Kidney (tissue), 14 donors: ENCODE measurements around the gene FHL1. TPM values are rescaled to one million over a fixed set of nuclear protein-coding genes. Genes with fewer than 3 reads are reported as not detected.

Experiments used
- DNase-seq, 5 donors: peaks; one replicate each; pipeline ENCODE4 v3.0.0-alpha.2; 2013 to 2020
- FAIRE-seq: peaks from 2 replicates; lab custom pipeline; 2012; peaks lifted over from hg19 to GRCh38; lab: Jason Lieb, UNC
- H3K27ac ChIP-seq, 2 donors: one replicate each; pipeline ENCODE4 v1.7.0; 2013; ENCODE audit warnings: low read depth in 2 of 2, low read length in 2 of 2, inconsistent platforms in 1 of 2
- H3K27me3 ChIP-seq: one replicate; pipeline ENCODE4 v1.7.1; 2013; ENCODE audit warnings: low read length, inconsistent platforms; ENCODE audit not compliant: control insufficient read depth, insufficient read depth
- H3K36me3 ChIP-seq, 3 donors: one replicate each; pipeline versions ENCODE4 v1.7.0 to v1.7.1; 2013; ENCODE audit warnings: low read length in 3 of 3, control low read depth in 1 of 3, inconsistent platforms in 1 of 3; ENCODE audit not compliant: insufficient read depth in 3 of 3, control insufficient read depth in 2 of 3
- H3K4me1 ChIP-seq, 3 donors: one replicate each; pipeline versions ENCODE4 v1.7.0 to v1.7.1; 2013; ENCODE audit warnings: low read length in 3 of 3, inconsistent platforms in 1 of 3, low read depth in 1 of 3; ENCODE audit not compliant: control insufficient read depth in 2 of 3, insufficient read depth in 2 of 3
- H3K4me3 ChIP-seq, 3 donors: one replicate each; pipeline versions ENCODE4 v1.7.0 to v1.8.1; 2013; ENCODE audit warnings: low read length in 3 of 3, control low read depth in 1 of 3, inconsistent platforms in 1 of 3
- H3K9ac ChIP-seq, 3 donors: one replicate each; pipeline versions ENCODE4 v1.7.0 to v1.7.1; 2013; ENCODE audit warnings: low read length in 3 of 3, control low read depth in 1 of 3, inconsistent platforms in 1 of 3
- H3K9me3 ChIP-seq, 3 donors: one replicate each; pipeline versions ENCODE4 v1.7.0 to v1.7.1; 2013; ENCODE audit warnings: low read length in 3 of 3, control low read depth in 1 of 3, inconsistent platforms in 1 of 3; ENCODE audit not compliant: control insufficient read depth in 2 of 3, insufficient read depth in 1 of 3
- CTCF ChIP-seq: IDR thresholded peaks from 3 replicates; pipeline ENCODE4 v1.5.1; 2012; ENCODE audit warnings: mild to moderate bottlenecking, moderate library complexity, borderline replicate concordance; ENCODE audit not compliant: insufficient read depth; ENCODE audit errors: extremely low read depth
- intact Hi-C: fragments of 100-400 bp; cut with DNase I; formaldehyde crosslinking; loops from one replicate; pipeline ENCODE4 v1.11.1; 2022
- polyA plus RNA-seq: library from polyadenylated mRNA; stranded (reverse); fragments of 350-450 nt; fragmentation: Illumina TruSeq; extraction: RNeasy Lipid Tissue Mini Kit (QIAGEN cat#74804); gene quantifications from one replicate; pipeline ENCODE4 v1.2.3, GENCODE V29; 2014; ENCODE audit warnings: low read depth, low replicate concordance; ENCODE audit not compliant: insufficient read depth
- total RNA-seq: library from RNA; stranded (reverse); fragmentation: NEBNext Ultra II Directional; extraction: Animal tissue kit (Norgen Biotek cat#: 25700); gene quantifications from one replicate; pipeline ENCODE4 v1.2.1, GENCODE V29; 2021
- donor health status: control.
- donor health status: control.
- donor health status: control.
- donor health status: control.
- donor health status: control.
- donor health status: DM: yes; HTN: yes; CAD: no.
- donor health status: Normal renal cell carcinoma (clear cell type).

The FHL1 gene
- total and polyA plus RNA-seq, 2 donors from 2014 or later, result 44.0 to 168 TPM

GRCh38 chrX:136138939-136139338 is 8.4 kb upstream of the FHL1 start:
- Histone ChIP-seq H3K27ac (no peak overlapping the region), H3K36me3 (no peaks in the 10 kb centered on the region), H3K9ac (no peak overlapping the region), H3K27me3 (no peaks in the 10 kb centered on the region), H3K9me3 (no peaks in the 10 kb centered on the region), H3K4me1 (no peaks in the 10 kb centered on the region), H3K4me3 (no peak overlapping the region)
- no peak for DNase-seq
- no peak for TF ChIP-seq CTCF
- intact Hi-C loops, result no loop called here
- no peak for FAIRE-seq

DNA sequence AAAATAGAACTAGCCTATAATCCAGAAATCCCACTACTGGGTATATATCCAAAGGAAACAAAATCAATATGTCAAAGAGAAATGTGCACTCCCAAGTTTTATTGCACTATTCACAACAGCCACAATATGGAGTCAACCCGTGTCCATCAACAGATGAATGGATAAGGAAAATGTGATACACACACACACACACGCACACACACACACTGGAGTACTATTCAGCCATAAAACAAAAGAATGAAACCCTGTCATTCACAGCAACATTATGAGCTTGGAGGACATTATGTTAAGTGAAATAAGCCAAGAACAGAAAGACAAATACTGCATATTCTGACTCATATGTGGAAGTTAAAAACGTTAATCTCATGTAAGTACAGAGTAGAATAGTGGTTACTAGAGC is 5.8 kb upstream of the FHL1 start:
- intact Hi-C loops, result no loop called here
- no peaks in the 10 kb centered on the region for H3K9me3 ChIP-seq
- peak; percentile 27 for FAIRE-seq

DNA sequence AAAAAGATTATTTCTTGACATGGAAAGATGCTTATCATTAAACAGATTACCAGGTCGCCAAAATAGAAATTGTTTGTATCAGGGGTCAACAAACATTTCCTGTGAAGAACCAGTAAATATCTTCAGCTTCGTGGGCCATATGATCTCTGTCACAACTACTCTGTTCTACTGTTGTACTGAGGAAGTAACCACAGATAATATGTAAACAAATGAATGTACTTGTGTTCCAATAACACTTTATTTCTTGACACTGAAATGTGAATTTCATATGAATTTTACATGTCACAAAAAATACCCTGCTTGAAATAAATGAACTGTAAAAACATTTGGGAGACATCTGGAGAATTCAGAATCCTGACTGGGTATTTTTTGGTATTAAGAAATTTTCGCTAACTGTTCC is 4.7 kb upstream of the FHL1 start:
- no peak for DNase-seq
- intact Hi-C loops, result no loop called here
- no peak overlapping the region for H3K27ac ChIP-seq
- no peak overlapping the region for H3K9ac ChIP-seq
- no peaks in the 10 kb centered on the region for H3K36me3 ChIP-seq
- H3K4me1 ChIP-seq, result no peaks in the 10 kb centered on the region
- H3K9me3 ChIP-seq, result no peaks in the 10 kb centered on the region
- no peak for FAIRE-seq
- TF ChIP-seq CTCF, result no peak
- H3K4me3 ChIP-seq, result no peak overlapping the region
- H3K27me3 ChIP-seq, result peaks cover 2% of the 10 kb centered on the region

More for the DNA sequence above, 5.8 kb upstream of the FHL1 start:
- peaks cover 2% of the 10 kb centered on the region for H3K27me3 ChIP-seq
- H3K4me3 ChIP-seq, result no peak overlapping the region
- DNase-seq, result no peak
- H3K27ac ChIP-seq, result no peak overlapping the region
- no peak overlapping the region for H3K9ac ChIP-seq
- no peaks in the 10 kb centered on the region for H3K4me1 ChIP-seq
- H3K36me3 ChIP-seq, result no peaks in the 10 kb centered on the region
- TF ChIP-seq CTCF, result no peak

DNA sequence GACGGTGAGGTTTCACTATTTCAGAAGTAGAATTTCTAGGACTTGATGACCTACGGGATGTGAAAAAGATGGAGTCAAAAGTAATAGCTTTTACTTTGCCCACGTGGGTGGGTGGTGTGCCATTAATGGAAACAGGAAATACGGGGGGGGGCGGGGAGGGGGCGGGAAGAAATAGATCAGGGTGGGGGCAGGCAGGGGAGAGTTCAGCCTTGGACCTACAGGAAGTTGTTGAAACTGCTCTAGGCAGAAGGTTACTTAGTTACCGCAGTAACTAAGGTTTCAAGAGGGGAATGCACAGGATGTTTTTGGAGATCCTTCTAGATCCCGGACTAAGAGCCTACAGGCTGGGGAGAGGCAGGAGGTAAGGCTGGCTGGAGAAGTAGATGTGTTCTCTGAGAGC is 3.6 kb upstream of the FHL1 start:
- intact Hi-C loops, result no loop called here
- TF ChIP-seq CTCF, result no peak
- H3K36me3 ChIP-seq, result no peaks in the 10 kb centered on the region
- FAIRE-seq, result no peak
- H3K4me3 ChIP-seq, result no peak overlapping the region
- DNase-seq, result no peak
- peaks cover 2% of the 10 kb centered on the region for H3K27me3 ChIP-seq
- H3K9me3 ChIP-seq, result no peaks in the 10 kb centered on the region
- H3K9ac ChIP-seq, result no peak overlapping the region
- no peaks in the 10 kb centered on the region for H3K4me1 ChIP-seq
- no peak overlapping the region for H3K27ac ChIP-seq
